Esophagus muscularis mucosa (tissue), 4 donors: ENCODE measurements around the gene ACSL6. TPM values are rescaled to one million over a fixed set of nuclear protein-coding genes. Genes with fewer than 3 reads are reported as not detected.

Experiments
- DNase-seq: peaks from one replicate; pipeline ENCODE4 v3.0.0-alpha.2; 2017; ENCODE audit errors: extremely low spot score
- H3K27ac ChIP-seq, 4 donors: fragments of 200-600 bp; sonication (generic); replicated peaks in 1 of 4; 1 replicate in 3 of 4; 2 replicates in 1 of 4; pipeline ENCODE4 v1.5.1; 2016 to 2019; ENCODE audit warnings: mild to moderate bottlenecking in 1 of 4
- H3K27me3 ChIP-seq, 4 donors: fragments of 200-600 bp; sonication (generic); one replicate each; pipeline versions ENCODE4 v1.5.1 to v1.6.0; 2016 to 2019
- H3K36me3 ChIP-seq, 4 donors: fragments of 200-600 bp; sonication (generic); one replicate each; pipeline ENCODE4 v1.5.1; 2016 to 2019
- H3K4me1 ChIP-seq, 4 donors: fragments of 200-600 bp; sonication (generic); one replicate each; pipeline ENCODE4 v1.5.1; 2016 to 2019
- H3K4me3 ChIP-seq, 4 donors: fragments of 200-600 bp; sonication (generic); 1 replicate in 2 of 4; 2 replicates in 2 of 4; pipeline ENCODE4 v1.5.1; 2016 to 2019; ENCODE audit warnings: mild to moderate bottlenecking in 4 of 4, moderate library complexity in 1 of 4
- H3K9me3 ChIP-seq, 4 donors: fragments of 200-600 bp; sonication (generic); 1 replicate in 3 of 4; 2 replicates in 1 of 4; pipeline ENCODE4 v1.5.1; 2016 to 2019
- EP300 ChIP-seq: sonication (generic); formaldehyde crosslinking; IDR thresholded peaks from one replicate; pipeline ENCODE4 v1.6.1; 2017; ENCODE audit warnings: antibody characterized with exemption
- POLR2A ChIP-seq: fragments of 450-650 bp; IDR thresholded peaks from one replicate; pipeline ENCODE4 v1.6.1; 2017; ENCODE audit warnings: antibody characterized with exemption, moderate library complexity, mild to moderate bottlenecking, low read depth
- POLR2AphosphoS5 ChIP-seq, 2 donors: sonication (generic); formaldehyde crosslinking; IDR thresholded peaks; one replicate each; pipeline ENCODE4 v1.6.1; 2017; ENCODE audit warnings: antibody characterized with exemption in 2 of 2
- WGBS: methylation state at CpG from one replicate; pipeline ENCODE4 v1.1.5; 2018; 5-methylcytosine and 5-hydroxymethylcytosine counted together
- intact Hi-C: fragments of 100-400 bp; cut with DNase I; formaldehyde crosslinking; loops from one replicate; pipeline ENCODE4 v1.15.1; 2023
- total RNA-seq, 4 donors: library from RNA; depleted of rRNA; stranded (reverse); fragments of >200 nt; gene quantifications; one replicate each; pipeline versions ENCODE4 v1.1.0 to v1.2.1, GENCODE V29; 2016
- TF ChIP-seq, protein P1 (sequence below), 3 experiments: fragments of 200-600 bp in 2 of 3; fragments of 450-650 bp in 1 of 3; sonication (generic) in 2 of 3; IDR thresholded peaks; one replicate each; pipeline ENCODE4 v1.5.1; 2017 to 2019; ENCODE audit warnings: antibody characterized with exemption in 3 of 3, mild to moderate bottlenecking in 2 of 3, moderate library complexity in 1 of 3

The ACSL6 gene
- total RNA-seq, 4 donors from 2014 or later: 1.6 to 2.6 (median 1.9) TPM

GRCh38 chr5:132019337-132019736 is 7.9 kb upstream of the ACSL6 start:
- peak; percentile 45 for DNase-seq

DNA sequence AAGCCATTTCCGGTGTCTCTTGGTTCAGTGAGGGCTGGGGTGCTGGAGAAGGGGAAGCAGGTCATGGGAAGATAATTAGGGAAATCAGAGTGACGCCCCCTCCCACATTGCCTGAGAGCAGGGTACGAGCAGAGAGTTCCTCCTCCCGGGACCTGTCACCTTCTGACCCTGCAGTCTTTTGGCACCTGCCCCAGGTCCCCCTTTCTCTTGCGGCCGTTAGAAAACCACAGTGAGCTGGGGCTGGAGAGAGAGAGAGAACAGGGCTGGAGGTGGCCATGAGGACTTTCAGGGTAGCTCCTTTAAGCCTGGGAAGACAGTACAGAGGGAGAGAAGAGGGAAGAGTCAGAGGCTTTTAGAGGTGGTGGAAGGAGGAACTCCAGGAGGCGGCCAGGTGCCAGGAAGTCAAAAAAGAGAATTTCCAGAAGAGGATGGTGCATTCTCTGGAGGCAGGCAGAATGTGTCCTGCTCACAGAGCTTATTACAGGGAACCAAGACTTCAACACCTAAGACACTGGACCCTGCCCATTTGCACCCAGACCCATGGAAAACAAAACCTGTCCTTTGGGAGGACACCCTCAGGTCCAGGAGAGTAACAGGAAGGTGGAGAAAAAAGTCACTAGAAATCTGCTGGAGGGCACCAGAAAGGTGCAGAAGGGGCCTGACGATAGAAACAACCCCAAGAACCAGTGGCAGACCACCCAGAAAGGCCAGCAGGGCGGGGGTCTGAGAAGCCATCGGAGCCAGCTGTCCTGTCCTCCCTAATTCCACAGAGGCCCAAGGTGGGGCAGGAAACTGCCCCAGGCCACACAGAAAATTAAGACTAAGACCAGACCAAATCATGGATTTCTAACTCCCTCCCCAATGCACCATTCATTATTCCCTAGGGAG is 6.5 kb upstream of the ACSL6 start:
- intact Hi-C loops: no loop called here
- WGBS: 36% methylated on average over 10 of the region's 10 CpGs

More at GRCh38 chr5:132019337-132019736, 7.9 kb upstream of the ACSL6 start:
- H3K4me1 ChIP-seq: no peaks in the 10 kb centered on the region
- no peak overlapping the region for H3K4me3 ChIP-seq
- TF ChIP-seq EP300: no peak
- no peak for TF ChIP-seq POLR2AphosphoS5 (IDR thresholded peaks at IDR 0.05)
- TF ChIP-seq POLR2A: no peak
- TF ChIP-seq, protein P1, sequence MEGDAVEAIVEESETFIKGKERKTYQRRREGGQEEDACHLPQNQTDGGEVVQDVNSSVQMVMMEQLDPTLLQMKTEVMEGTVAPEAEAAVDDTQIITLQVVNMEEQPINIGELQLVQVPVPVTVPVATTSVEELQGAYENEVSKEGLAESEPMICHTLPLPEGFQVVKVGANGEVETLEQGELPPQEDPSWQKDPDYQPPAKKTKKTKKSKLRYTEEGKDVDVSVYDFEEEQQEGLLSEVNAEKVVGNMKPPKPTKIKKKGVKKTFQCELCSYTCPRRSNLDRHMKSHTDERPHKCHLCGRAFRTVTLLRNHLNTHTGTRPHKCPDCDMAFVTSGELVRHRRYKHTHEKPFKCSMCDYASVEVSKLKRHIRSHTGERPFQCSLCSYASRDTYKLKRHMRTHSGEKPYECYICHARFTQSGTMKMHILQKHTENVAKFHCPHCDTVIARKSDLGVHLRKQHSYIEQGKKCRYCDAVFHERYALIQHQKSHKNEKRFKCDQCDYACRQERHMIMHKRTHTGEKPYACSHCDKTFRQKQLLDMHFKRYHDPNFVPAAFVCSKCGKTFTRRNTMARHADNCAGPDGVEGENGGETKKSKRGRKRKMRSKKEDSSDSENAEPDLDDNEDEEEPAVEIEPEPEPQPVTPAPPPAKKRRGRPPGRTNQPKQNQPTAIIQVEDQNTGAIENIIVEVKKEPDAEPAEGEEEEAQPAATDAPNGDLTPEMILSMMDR (IDR thresholded peaks at IDR 0.05): no peak
- intact Hi-C loops: no loop called here
- peaks cover 0 to 19% (median 5%) of the 10 kb centered on the region in 4 donors for H3K27me3 ChIP-seq
- H3K9me3 ChIP-seq: no peaks in the 10 kb centered on the region
- H3K36me3 ChIP-seq: no peaks in the 10 kb centered on the region
- H3K27ac ChIP-seq: no peak overlapping the region

DNA sequence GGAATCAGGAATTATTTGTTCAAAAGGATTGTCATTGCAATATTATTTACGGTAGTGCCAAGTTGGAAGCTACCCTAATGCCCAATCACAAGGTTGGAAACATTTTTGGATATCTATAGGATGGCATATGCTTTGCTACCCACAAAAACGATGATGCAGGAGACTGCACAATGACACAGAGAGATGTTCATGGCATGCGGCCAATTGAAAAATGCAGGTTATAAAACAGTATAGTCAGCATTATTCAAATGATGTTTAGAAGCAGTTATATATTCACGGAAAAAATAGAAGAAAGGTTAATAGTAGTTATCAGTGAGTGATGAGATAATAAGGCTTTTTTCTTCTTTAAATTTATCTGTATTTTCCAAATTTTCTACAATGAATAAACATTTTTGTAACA is 5.9 kb upstream of the ACSL6 start:
- TF ChIP-seq EP300 (no peak), POLR2A (no peak), POLR2AphosphoS5 (IDR thresholded peaks at IDR 0.05) (no peak)
- TF ChIP-seq, protein P1 (IDR thresholded peaks at IDR 0.05): no peak
- DNase-seq: no peak
- H3K36me3 ChIP-seq: no peaks in the 10 kb centered on the region
- H3K4me1 ChIP-seq: peaks cover 0 to under 1% (median under 1%) of the 10 kb centered on the region in 4 donors
- WGBS: 76% methylated on average over 4 of the region's 4 CpGs
- H3K9me3 ChIP-seq: no peaks in the 10 kb centered on the region
- H3K27ac ChIP-seq: no peak overlapping the region
- H3K27me3 ChIP-seq: peaks cover 0 to 22% (median 5%) of the 10 kb centered on the region in 4 donors
- no peak overlapping the region for H3K4me3 ChIP-seq
- intact Hi-C loops: no loop called here

More for the DNA sequence above, 6.5 kb upstream of the ACSL6 start:
- Histone ChIP-seq H3K4me3 (no peak overlapping the region), H3K9me3 (no peaks in the 10 kb centered on the region), H3K27ac (no peak overlapping the region), H3K4me1 (no peaks in the 10 kb centered on the region), H3K27me3 (peaks cover 0 to 19% (median 5%) of the 10 kb centered on the region in 4 donors), H3K36me3 (no peaks in the 10 kb centered on the region)
- DNase-seq: peak; percentile 83
- no peak for TF ChIP-seq POLR2AphosphoS5 (IDR thresholded peaks at IDR 0.05)
- no peak for TF ChIP-seq EP300
- TF ChIP-seq, protein P1 (IDR thresholded peaks at IDR 0.05): no peak
- no peak for TF ChIP-seq POLR2A

- peaks cover 0 to 24% (median 5%) of the 10 kb centered on the region in 4 donors for H3K27me3 ChIP-seq
- H3K36me3 ChIP-seq: no peaks in the 10 kb centered on the region
- intact Hi-C loops: no loop called here
- peaks cover 0 to 6% (median 5%) of the 10 kb centered on the region in 4 donors for H3K4me1 ChIP-seq
- no peak overlapping the region for H3K4me3 ChIP-seq
- TF ChIP-seq POLR2AphosphoS5 (IDR thresholded peaks at IDR 0.05): no peak
- DNase-seq: peak; percentile 78
- 79% methylated on average over 3 of the region's 3 CpGs for WGBS
- no peak overlapping the region for H3K27ac ChIP-seq
- H3K9me3 ChIP-seq: no peaks in the 10 kb centered on the region
These were observed 5.3 kb upstream of the ACSL6 start for GRCh38 chr5:132016721-132017250.

GRCh38 chr5:132013711-132014110 is 2.3 kb upstream of the ACSL6 start:
- 92% methylated on average over 2 of the region's 2 CpGs for WGBS
- DNase-seq: no peak
- H3K36me3 ChIP-seq: no peaks in the 10 kb centered on the region
- peaks cover 6 to 20% (median 16%) of the 10 kb centered on the region in 4 donors for H3K4me1 ChIP-seq
- no peaks in the 10 kb centered on the region for H3K9me3 ChIP-seq
- no peak overlapping the region for H3K4me3 ChIP-seq
- H3K27ac ChIP-seq: no peak overlapping the region
- peaks cover 0 to 38% (median 5%) of the 10 kb centered on the region in 4 donors for H3K27me3 ChIP-seq
- TF ChIP-seq POLR2A (no peak), POLR2AphosphoS5 (IDR thresholded peaks at IDR 0.05) (no peak), EP300 (no peak)
- TF ChIP-seq, protein P1 (IDR thresholded peaks at IDR 0.05): no peak
- intact Hi-C loops: no loop called here
